Activated B cell treated with CpG ODN at 0.5 μM for 24 hours (primary cell): Measurements from ENCODE around the gene ERC2. TPM values are rescaled to one million over a fixed set of nuclear protein-coding genes. Genes with fewer than 3 reads are reported as not detected.

Experiments used
- ATAC-seq: fragments of 200-7000 bp; cut with Tn5 transposase; one replicate; pipeline ENCODE4 v1.10.0; 2021; ENCODE audit warnings: low read depth, mild to moderate bottlenecking, moderate library complexity
- CTCF ChIA-PET: fragments of 350-600 bp; sonication (Branson Sonifier 250); formaldehyde crosslinking; loops from one replicate; lab custom pipeline; 2021; ENCODE audit warnings: antibody characterized with exemption; lab: Charles Lee
- POLR2A ChIA-PET: fragments of 350-600 bp; sonication (Branson Sonifier 250); formaldehyde crosslinking; loops from one replicate; lab custom pipeline; 2021; ENCODE audit warnings: antibody characterized with exemption; lab: Charles Lee
- DNase-seq: peaks from one replicate; pipeline ENCODE4 v3.0.0; 2022
- H3K27ac Mint-ChIP-seq: one replicate; pipeline ENCODE4 v1.8.0; 2020; ENCODE audit warnings: mixed read lengths
- H3K27me3 Mint-ChIP-seq: one replicate; pipeline ENCODE4 v1.8.0; 2021; ENCODE audit warnings: mixed read lengths
- H3K36me3 Mint-ChIP-seq: one replicate; pipeline ENCODE4 v1.8.0; 2021; ENCODE audit warnings: low read depth, mixed read lengths
- H3K4me1 Mint-ChIP-seq: one replicate; pipeline ENCODE4 v1.8.0; 2021; ENCODE audit warnings: mixed read lengths
- H3K4me3 Mint-ChIP-seq: one replicate; pipeline ENCODE4 v1.8.0; 2020; ENCODE audit warnings: mild to moderate bottlenecking, mixed read lengths
- H3K9me3 Mint-ChIP-seq: one replicate; pipeline ENCODE4 v1.8.0; 2020; ENCODE audit warnings: mixed read lengths
- CTCF ChIP-seq: fragments of 200-600 bp; IDR thresholded peaks from one replicate; pipeline ENCODE4 v1.8.0; 2022; ENCODE audit warnings: antibody characterized with exemption, mild to moderate bottlenecking
- intact Hi-C: fragments of 100-400 bp; cut with micrococcal nuclease; formaldehyde crosslinking; loops from one replicate; pipeline ENCODE4 v1.15.1; 2024
- total RNA-seq: library from RNA; stranded (reverse); gene quantifications from 2 replicates; pipeline ENCODE4 v1.2.3, GENCODE V29; 2022

Gene ERC2
- total RNA-seq, 1 donor from 2014 or later = not detected

- ChIA-PET CTCF (no interaction called here), POLR2A (no interaction called here)
- ATAC-seq (no peak), DNase-seq (no peak)
- Mint-ChIP-seq H3K27ac (no peak overlapping the region), H3K27me3 (peaks cover 4% of the 10 kb centered on the region), H3K4me3 (no peak overlapping the region), H3K4me1 (no peaks in the 10 kb centered on the region), H3K36me3 (no peaks in the 10 kb centered on the region), H3K9me3 (no peaks in the 10 kb centered on the region)
- intact Hi-C loops = no loop called here
- TF ChIP-seq CTCF = no peak
Observed at GRCh38 chr3:55765906-55766701, 702.2 kb downstream of the ERC2 start.

GRCh38 chr3:55765398-55765797 is 702.9 kb downstream of the ERC2 start:
- Mint-ChIP-seq H3K27ac (no peak overlapping the region), H3K4me3 (no peak overlapping the region), H3K9me3 (no peaks in the 10 kb centered on the region), H3K36me3 (no peaks in the 10 kb centered on the region), H3K4me1 (no peaks in the 10 kb centered on the region), H3K27me3 (peaks cover 4% of the 10 kb centered on the region)
- intact Hi-C loops = no loop called here
- DNase-seq (no peak), ATAC-seq (no peak)
- ChIA-PET POLR2A (no interaction called here), CTCF (no interaction called here)
- TF ChIP-seq CTCF = no peak

- no peaks in the 10 kb centered on the region for H3K36me3 Mint-ChIP-seq
- intact Hi-C loops = no loop called here
- no peak for TF ChIP-seq CTCF
Observed at GRCh38 chr3:55756976-55757375, 711.3 kb downstream of the ERC2 start.

GRCh38 chr3:55755516-55756205 is 712.6 kb downstream of the ERC2 start:
- ATAC-seq (no peak), DNase-seq (no peak)
- no peaks in the 10 kb centered on the region for H3K9me3 Mint-ChIP-seq
- intact Hi-C loops = no loop called here
- no peak overlapping the region for H3K27ac Mint-ChIP-seq
- CTCF ChIA-PET = no interaction called here
- H3K36me3 Mint-ChIP-seq = no peaks in the 10 kb centered on the region
- H3K4me3 Mint-ChIP-seq = no peak overlapping the region
- H3K4me1 Mint-ChIP-seq = peaks cover 2% of the 10 kb centered on the region
- no peak for TF ChIP-seq CTCF
- no peaks in the 10 kb centered on the region for H3K27me3 Mint-ChIP-seq
- POLR2A ChIA-PET = no interaction called here

More at GRCh38 chr3:55756976-55757375, 711.3 kb downstream of the ERC2 start:
- ATAC-seq = no peak
- no peak for DNase-seq
- Mint-ChIP-seq H3K27ac (no peak overlapping the region), H3K9me3 (no peaks in the 10 kb centered on the region), H3K4me3 (no peak overlapping the region), H3K4me1 (peaks cover 2% of the 10 kb centered on the region), H3K27me3 (no peaks in the 10 kb centered on the region)
- CTCF ChIA-PET = no interaction called here
- POLR2A ChIA-PET = no interaction called here

- intact Hi-C loops = no loop called here
- DNase-seq (no peak), ATAC-seq (no peak)
- ChIA-PET CTCF (no interaction called here), POLR2A (no interaction called here)
- Mint-ChIP-seq H3K27me3 (no peaks in the 10 kb centered on the region), H3K9me3 (no peaks in the 10 kb centered on the region), H3K4me3 (no peak overlapping the region), H3K27ac (no peak overlapping the region), H3K36me3 (no peaks in the 10 kb centered on the region), H3K4me1 (no peaks in the 10 kb centered on the region)
- TF ChIP-seq CTCF = no peak
Observed at GRCh38 chr3:55752911-55753310, 715.4 kb downstream of the ERC2 start.
